Ovary (tissue), 9 donors: ENCODE measurements around the gene CAB39L. TPM values are rescaled to one million over a fixed set of nuclear protein-coding genes. Genes with fewer than 3 reads are reported as not detected.
A peak's percentile ranks its signal among the peaks of the same experiment; 100 is the strongest.

Source experiments
- DNase-seq, 5 donors: peaks; one replicate each; pipeline ENCODE4 v3.0.0-alpha.2; 2019 to 2020
- H3K27ac ChIP-seq, 2 donors: fragments of 200-600 bp; one replicate each; pipeline versions ENCODE4 v1.5.1 to v1.8.0; 2019 to 2022
- H3K27me3 ChIP-seq: fragments of 200-600 bp; one replicate; pipeline ENCODE4 v1.8.0; 2022
- H3K36me3 ChIP-seq: fragments of 200-600 bp; sonication (generic); one replicate; pipeline ENCODE4 v1.5.1; 2019
- H3K4me1 ChIP-seq: one replicate; pipeline ENCODE4 v1.8.1; 2013; ENCODE audit warnings: mild to moderate bottlenecking, moderate library complexity; ENCODE audit not compliant: insufficient read depth
- H3K4me3 ChIP-seq: fragments of 200-600 bp; sonication (generic); one replicate; pipeline ENCODE4 v1.5.1; 2017
- H3K9me3 ChIP-seq, 2 donors: fragments of 200-600 bp in 1 of 2; sonication (generic) in 1 of 2; one replicate each; pipeline versions ENCODE4 v1.5.1 to v1.8.1; 2013 to 2019; ENCODE audit warnings: mild to moderate bottlenecking in 1 of 2, moderate library complexity in 1 of 2
- CTCF ChIP-seq, 3 donors: fragments of 450-650 bp in 2 of 3; fragments of 200-600 bp in 1 of 3; IDR thresholded peaks; one replicate each; pipeline versions ENCODE4 v1.5.1 to v1.8.0; 2016 to 2022; ENCODE audit warnings: antibody characterized with exemption in 3 of 3, mild to moderate bottlenecking in 1 of 3
- EP300 ChIP-seq: sonication (generic); formaldehyde crosslinking; IDR thresholded peaks from one replicate; pipeline ENCODE4 v1.6.1; 2017; ENCODE audit warnings: antibody characterized with exemption
- POLR2A ChIP-seq: fragments of 450-650 bp; IDR thresholded peaks from one replicate; pipeline ENCODE4 v1.6.1; 2017; ENCODE audit warnings: antibody characterized with exemption, mild to moderate bottlenecking, moderate library complexity
- WGBS, 3 donors: extraction: QIAGEN DNeasy Blood & Tissue Kit in 1 of 3; methylation state at CpG; one replicate each; pipeline versions ENCODE4 v1.1.5 to v1.1.7; 2013 to 2017; 5-methylcytosine and 5-hydroxymethylcytosine counted together
- intact Hi-C, 4 donors: fragments of 100-400 bp; cut with DNase I; formaldehyde crosslinking; loops; one replicate each; pipeline versions ENCODE4 v1.11.0 to v1.15.1; 2022 to 2023
- polyA plus RNA-seq, 2 donors: library from polyadenylated mRNA; stranded (reverse); fragments of 200-250 nt in 1 of 2; fragments of 350-450 nt in 1 of 2; fragmentation: Illumina TruSeq in 1 of 2; extraction: RNeasy Lipid Tissue Mini Kit (QIAGEN cat#74804) in 1 of 2; gene quantifications; one replicate each; pipeline ENCODE4 v1.2.3, GENCODE V29; 2013 to 2014
- total RNA-seq, 7 donors: library from RNA; depleted of rRNA in 2 of 7; stranded (reverse); fragments of >200 nt in 2 of 7; fragmentation: NEBNext Ultra II Directional in 3 of 7; extraction: Animal tissue kit (Norgen Biotek cat#: 25700) in 3 of 7; gene quantifications; one replicate each; pipeline versions ENCODE4 v1.1.0 to v1.2.4, GENCODE V29; 2016 to 2023
- donor health status: DM: no; HTN: no; CAD: no; lungs with moderate emphysema.
- donor health status: DM: no; HTN: no; CAD: no.
- donor health status: Bipolar disorder and iron deficiency.
- donor health status: DM: yes; HTN: yes; CAD: no.
- donor health status: DM: no; HTN: no; CAD: no.
- donor health status: DM: yes; HTN: yes; CAD: no.

Gene CAB39L
- total and polyA plus RNA-seq, 9 donors = 15.9 to 42.7 (median 24.7) TPM

- H3K9me3 ChIP-seq = no peaks in the 10 kb centered on the region
- H3K36me3 ChIP-seq = no peaks in the 10 kb centered on the region
- intact Hi-C loops = no loop called here
- no peak overlapping the region for H3K4me3 ChIP-seq
- DNase-seq = no peak
- no peak overlapping the region for H3K27ac ChIP-seq
- H3K27me3 ChIP-seq = no peaks in the 10 kb centered on the region
- no peak for TF ChIP-seq EP300
- H3K4me1 ChIP-seq = no peaks in the 10 kb centered on the region
Observed at GRCh38 chr13:49341941-49342340, 101.9 kb downstream of the CAB39L start.

GRCh38 chr13:49341517-49341916, 102.3 kb downstream of the CAB39L start:
- H3K27ac ChIP-seq = no peak overlapping the region
- no peak for TF ChIP-seq CTCF (IDR thresholded peaks at IDR 0.05)
- no peak for TF ChIP-seq POLR2A
- TF ChIP-seq EP300 = no peak
- DNase-seq = no peak
- 96 to 97% (median 97%) methylated on average over 3 of the region's 3 CpGs for whole genome bisulfite sequencing, 3 donors
- H3K27me3 ChIP-seq = no peaks in the 10 kb centered on the region
- no peaks in the 10 kb centered on the region for H3K36me3 ChIP-seq
- no peaks in the 10 kb centered on the region for H3K9me3 ChIP-seq
- intact Hi-C loops = no loop called here
- H3K4me1 ChIP-seq = no peaks in the 10 kb centered on the region
- no peak overlapping the region for H3K4me3 ChIP-seq

- Histone ChIP-seq H3K27ac (no peak overlapping the region), H3K9me3 (no peaks in the 10 kb centered on the region), H3K27me3 (no peaks in the 10 kb centered on the region), H3K36me3 (no peaks in the 10 kb centered on the region), H3K4me3 (no peak overlapping the region), H3K4me1 (no peaks in the 10 kb centered on the region)
- DNase-seq = no peak
- TF ChIP-seq POLR2A = no peak
- TF ChIP-seq CTCF (IDR thresholded peaks at IDR 0.05) = no peak
- no peak for TF ChIP-seq EP300
- WGBS, 3 donors = 94 to 97% (median 94%) methylated on average over 10 of the region's 10 CpGs
- intact Hi-C loops = no loop called here
Observed at GRCh38 chr13:49340161-49340560, 103.7 kb downstream of the CAB39L start.

GRCh38 chr13:49336655-49337054, 107.2 kb downstream of the CAB39L start:
- H3K27me3 ChIP-seq = no peaks in the 10 kb centered on the region
- intact Hi-C loops = no loop called here
- H3K4me3 ChIP-seq = no peak overlapping the region
- WGBS, 3 donors = 93 to 96% (median 94%) methylated on average over 4 of the region's 4 CpGs
- TF ChIP-seq EP300 = no peak
- TF ChIP-seq POLR2A = no peak
- no peak for TF ChIP-seq CTCF (IDR thresholded peaks at IDR 0.05)
- H3K36me3 ChIP-seq = no peaks in the 10 kb centered on the region
- H3K27ac ChIP-seq = no peak overlapping the region
- no peak for DNase-seq
- no peaks in the 10 kb centered on the region for H3K9me3 ChIP-seq
- H3K4me1 ChIP-seq = no peaks in the 10 kb centered on the region

- no peak for DNase-seq
- intact Hi-C loops = no loop called here
- Histone ChIP-seq H3K27ac (peak overlapping the region in 1 of 2 donors; percentile 74), H3K9me3 (no peaks in the 10 kb centered on the region), H3K27me3 (no peaks in the 10 kb centered on the region), H3K4me3 (no peak overlapping the region), H3K36me3 (no peaks in the 10 kb centered on the region), H3K4me1 (peaks cover 5% of the 10 kb centered on the region)
- no peak for TF ChIP-seq CTCF (IDR thresholded peaks at IDR 0.05)
- no peak for TF ChIP-seq EP300
- TF ChIP-seq POLR2A = no peak
- WGBS, 3 donors = 98 to 99% (median 98%) methylated on average over 1 of the region's 1 CpG
Observed at GRCh38 chr13:49330546-49330864, 113.4 kb downstream of the CAB39L start.
